Trophoblast cell (in vitro differentiated cells and primary cell): Measurements from ENCODE around the gene PTPRM.
A peak's percentile ranks its signal among the peaks of the same experiment; 100 is the strongest.

Source experiments
- DNase-seq, 2 donors: peaks; one replicate each; pipeline ENCODE4 v3.0.0-alpha.2; 2016
- H2AFZ ChIP-seq: 2 replicates; pipeline ENCODE4 v1.6.1; 2013; ENCODE audit warnings: low read length, moderate library complexity, mild to moderate bottlenecking; ENCODE audit not compliant: insufficient read depth, poor library complexity
- H2AK5ac ChIP-seq: 2 replicates; pipeline ENCODE4 v1.6.1; 2013; ENCODE audit warnings: mild to moderate bottlenecking, low read length
- H2BK120ac ChIP-seq: 2 replicates; pipeline ENCODE4 v1.6.1; 2013; ENCODE audit warnings: low read length, mild to moderate bottlenecking, moderate library complexity; ENCODE audit not compliant: insufficient read depth, poor library complexity
- H2BK12ac ChIP-seq: 2 replicates; pipeline ENCODE4 v1.6.1; 2013; ENCODE audit warnings: mild to moderate bottlenecking, low read length, moderate library complexity
- H2BK5ac ChIP-seq: 2 replicates; pipeline ENCODE4 v1.6.1; 2013; ENCODE audit warnings: low read length, low read depth, moderate library complexity, mild to moderate bottlenecking; ENCODE audit not compliant: poor library complexity
- H3K14ac ChIP-seq: 2 replicates; pipeline ENCODE4 v1.6.1; 2013; ENCODE audit warnings: mild to moderate bottlenecking, low read length
- H3K18ac ChIP-seq: 2 replicates; pipeline ENCODE4 v1.6.1; 2013; ENCODE audit warnings: mild to moderate bottlenecking, low read length
- H3K23ac ChIP-seq: 2 replicates; pipeline ENCODE4 v1.6.1; 2013; ENCODE audit warnings: low read length
- H3K27ac ChIP-seq: 2 replicates; pipeline ENCODE4 v1.5.1; 2013; ENCODE audit warnings: low read depth, mild to moderate bottlenecking, inconsistent platforms, low read length, moderate library complexity
- H3K27me3 ChIP-seq: 2 replicates; pipeline ENCODE4 v1.6.1; 2013; ENCODE audit warnings: inconsistent platforms, mild to moderate bottlenecking, low read length, moderate library complexity; ENCODE audit not compliant: insufficient read depth
- H3K36me3 ChIP-seq, 2 experiments: 1 replicate in 1 of 2; 2 replicates in 1 of 2; pipeline ENCODE4 v1.6.1; 2013; ENCODE audit warnings: low read length in 2 of 2, mild to moderate bottlenecking in 2 of 2, moderate library complexity in 1 of 2; ENCODE audit not compliant: insufficient read depth in 2 of 2, control insufficient read depth in 1 of 2
- H3K4ac ChIP-seq: 2 replicates; pipeline ENCODE4 v1.6.1; 2013; ENCODE audit warnings: low read depth, mild to moderate bottlenecking, low read length, moderate library complexity
- H3K4me1 ChIP-seq, 2 experiments: 1 replicate in 1 of 2; 2 replicates in 1 of 2; pipeline ENCODE4 v1.6.1; 2013; ENCODE audit warnings: low read length in 2 of 2, mild to moderate bottlenecking in 2 of 2, moderate library complexity in 1 of 2; ENCODE audit not compliant: insufficient read depth in 2 of 2, control insufficient read depth in 1 of 2
- H3K4me2 ChIP-seq: 2 replicates; pipeline ENCODE4 v1.6.1; 2013; ENCODE audit warnings: inconsistent platforms, mild to moderate bottlenecking, low read length, moderate library complexity
- H3K4me3 ChIP-seq: 2 replicates; pipeline ENCODE4 v1.5.1; 2013; ENCODE audit warnings: mild to moderate bottlenecking, low read depth, low read length, inconsistent platforms
- H3K79me1 ChIP-seq: one replicate; pipeline ENCODE4 v1.6.1; 2013; ENCODE audit warnings: low read length
- H3K79me2 ChIP-seq: 2 replicates; pipeline ENCODE4 v1.6.1; 2013; ENCODE audit warnings: low read length, mild to moderate bottlenecking; ENCODE audit not compliant: control insufficient read depth, insufficient read depth, poor library complexity
- H3K9ac ChIP-seq: 2 replicates; pipeline ENCODE4 v1.6.1; 2013; ENCODE audit warnings: mild to moderate bottlenecking, low read length
- H3K9me3 ChIP-seq: 2 replicates; pipeline ENCODE4 v1.6.1; 2013; ENCODE audit warnings: low read depth, mild to moderate bottlenecking, control low read depth, inconsistent platforms, low read length; ENCODE audit not compliant: insufficient read depth
- H4K12ac ChIP-seq: 2 replicates; pipeline ENCODE4 v1.6.1; 2013; ENCODE audit warnings: low read depth, mild to moderate bottlenecking, low read length, moderate library complexity
- H4K8ac ChIP-seq: 2 replicates; pipeline ENCODE4 v1.6.1; 2013; ENCODE audit warnings: low read depth, mild to moderate bottlenecking, low read length, moderate library complexity
- H4K91ac ChIP-seq: one replicate; pipeline ENCODE4 v1.6.1; 2013; ENCODE audit warnings: low read depth, mild to moderate bottlenecking, low read length, moderate library complexity
- WGBS: extraction: QIAGEN DNeasy Blood & Tissue Kit; methylation state at CpG from one replicate; pipeline ENCODE4 v1.1.7; 2013; ENCODE audit warnings: missing lambda C conversion rate; ENCODE audit not compliant: insufficient read length, insufficient coverage; ENCODE audit errors: extremely low coverage; 5-methylcytosine and 5-hydroxymethylcytosine counted together

The PTPRM gene

DNA sequence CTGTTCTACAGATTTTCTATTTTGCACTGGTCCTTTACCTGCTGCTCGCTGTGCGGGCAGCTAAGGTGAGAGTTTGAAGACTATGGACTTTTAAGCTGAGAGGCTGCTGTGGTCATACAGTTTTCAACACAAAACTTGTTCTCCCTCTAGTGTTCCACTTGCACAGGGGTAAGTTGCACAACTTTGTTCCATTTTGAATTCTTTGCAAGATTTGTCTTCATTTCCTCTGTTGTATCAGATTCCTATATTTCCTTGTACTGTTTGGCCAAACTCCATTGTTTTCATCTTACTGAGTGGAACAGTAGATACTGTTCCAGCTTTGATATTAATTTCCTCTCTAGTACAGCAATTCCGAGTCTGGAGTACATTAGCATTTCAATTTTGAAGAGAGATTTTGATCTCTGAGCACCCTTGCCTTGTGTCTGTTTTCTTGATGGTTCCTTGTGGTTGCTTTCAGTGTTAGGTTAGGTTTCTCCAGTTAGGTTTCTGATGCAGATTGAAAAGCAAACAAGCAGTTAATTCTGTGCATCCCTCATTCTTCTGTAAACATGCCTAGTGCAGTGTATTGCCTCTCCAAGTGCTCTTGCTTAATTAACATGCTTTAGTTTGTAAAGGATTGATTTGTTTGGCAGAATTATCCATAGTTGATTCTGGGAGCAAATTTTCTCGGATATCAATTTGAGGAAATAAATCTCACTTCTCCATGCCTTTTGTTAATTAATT is 188.8 kb downstream of the PTPRM start:
- Histone ChIP-seq H2AFZ (no peak overlapping the region), H4K12ac (no peak overlapping the region), H3K4ac (no peak overlapping the region), H2BK120ac (no peak overlapping the region), H3K18ac (no peak overlapping the region), H2BK5ac (no peak overlapping the region), H2BK12ac (no peak overlapping the region), H3K4me3 (no peak overlapping the region), H3K4me1 (peaks cover 7 to 19% of the 10 kb centered on the region in 2 experiments), H3K9me3 (no peaks in the 10 kb centered on the region), H2AK5ac (no peak overlapping the region), H3K4me2 (no peak overlapping the region), H3K79me1 (peaks cover 14% of the 10 kb centered on the region), H3K23ac (no peak overlapping the region), H3K79me2 (peaks cover 4% of the 10 kb centered on the region), H4K91ac (no peak overlapping the region), H3K27me3 (no peaks in the 10 kb centered on the region), H3K14ac (no peak overlapping the region), H3K27ac (peak overlapping the region; percentile 81), H4K8ac (no peak overlapping the region), H3K36me3 (no peaks in the 10 kb centered on the region), H3K9ac (no peak overlapping the region)
- WGBS = no CpG with 5 or more reads among the region's 4 CpGs
- peak; percentile 40 to 68 for DNase-seq

DNA sequence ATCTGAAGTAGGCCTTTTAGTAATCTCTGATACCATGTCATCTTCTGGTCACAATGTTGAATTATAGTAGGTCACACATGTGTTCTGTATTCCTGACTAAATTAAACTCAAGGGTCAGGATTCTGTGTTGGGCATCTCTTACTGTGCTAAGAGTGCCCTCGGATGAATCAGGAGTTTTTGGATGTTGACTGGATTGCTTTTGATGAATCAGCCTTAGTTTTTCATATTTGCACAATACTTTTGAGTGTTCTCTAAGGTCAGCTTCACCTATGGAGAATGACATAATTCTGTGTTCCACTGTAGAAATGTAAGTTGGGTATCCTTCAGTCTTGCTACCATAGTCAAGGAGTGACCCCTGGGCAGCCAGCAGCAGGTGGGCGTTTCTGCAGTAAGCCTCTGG is 190.1 kb downstream of the PTPRM start:
- Histone ChIP-seq H2BK120ac (no peak overlapping the region), H3K27ac (no peak overlapping the region), H4K8ac (no peak overlapping the region), H3K79me2 (peaks cover 4% of the 10 kb centered on the region), H4K91ac (no peak overlapping the region), H3K23ac (no peak overlapping the region), H3K79me1 (peaks cover 8% of the 10 kb centered on the region), H2BK12ac (no peak overlapping the region), H3K4me2 (no peak overlapping the region), H3K27me3 (no peaks in the 10 kb centered on the region), H2BK5ac (no peak overlapping the region), H3K4me1 (peaks cover 6 to 11% of the 10 kb centered on the region in 2 experiments), H2AFZ (no peak overlapping the region), H2AK5ac (no peak overlapping the region), H3K4ac (no peak overlapping the region), H3K4me3 (no peak overlapping the region), H3K14ac (no peak overlapping the region), H3K9me3 (no peaks in the 10 kb centered on the region), H3K9ac (no peak overlapping the region), H4K12ac (no peak overlapping the region), H3K18ac (no peak overlapping the region), H3K36me3 (no peaks in the 10 kb centered on the region)
- WGBS = no CpG with 5 or more reads among the region's 2 CpGs
- DNase-seq = no peak

GRCh38 chr18:7758764-7759163 is 191.6 kb downstream of the PTPRM start:
- H3K4me3 ChIP-seq = no peak overlapping the region
- H4K91ac ChIP-seq = no peak overlapping the region
- H4K12ac ChIP-seq = no peak overlapping the region
- H3K4me2 ChIP-seq = no peak overlapping the region
- H3K4me1 ChIP-seq = peaks cover 6 to 11% of the 10 kb centered on the region in 2 experiments
- H3K4ac ChIP-seq = no peak overlapping the region
- no CpG with 5 or more reads among the region's 2 CpGs for WGBS
- H4K8ac ChIP-seq = no peak overlapping the region
- H3K9me3 ChIP-seq = no peaks in the 10 kb centered on the region
- H3K9ac ChIP-seq = no peak overlapping the region
- H3K27ac ChIP-seq = no peak overlapping the region
- no peak overlapping the region for H3K14ac ChIP-seq
- no peaks in the 10 kb centered on the region for H3K36me3 ChIP-seq
- no peak overlapping the region for H3K23ac ChIP-seq
- no peak overlapping the region for H3K18ac ChIP-seq
- peaks cover 4% of the 10 kb centered on the region for H3K79me2 ChIP-seq
- no peak overlapping the region for H2BK12ac ChIP-seq
- H2BK120ac ChIP-seq = no peak overlapping the region
- H2AK5ac ChIP-seq = no peak overlapping the region
- no peak for DNase-seq
- H2AFZ ChIP-seq = no peak overlapping the region
- no peak overlapping the region for H2BK5ac ChIP-seq
- no peaks in the 10 kb centered on the region for H3K27me3 ChIP-seq
- peaks cover 8% of the 10 kb centered on the region for H3K79me1 ChIP-seq

DNA sequence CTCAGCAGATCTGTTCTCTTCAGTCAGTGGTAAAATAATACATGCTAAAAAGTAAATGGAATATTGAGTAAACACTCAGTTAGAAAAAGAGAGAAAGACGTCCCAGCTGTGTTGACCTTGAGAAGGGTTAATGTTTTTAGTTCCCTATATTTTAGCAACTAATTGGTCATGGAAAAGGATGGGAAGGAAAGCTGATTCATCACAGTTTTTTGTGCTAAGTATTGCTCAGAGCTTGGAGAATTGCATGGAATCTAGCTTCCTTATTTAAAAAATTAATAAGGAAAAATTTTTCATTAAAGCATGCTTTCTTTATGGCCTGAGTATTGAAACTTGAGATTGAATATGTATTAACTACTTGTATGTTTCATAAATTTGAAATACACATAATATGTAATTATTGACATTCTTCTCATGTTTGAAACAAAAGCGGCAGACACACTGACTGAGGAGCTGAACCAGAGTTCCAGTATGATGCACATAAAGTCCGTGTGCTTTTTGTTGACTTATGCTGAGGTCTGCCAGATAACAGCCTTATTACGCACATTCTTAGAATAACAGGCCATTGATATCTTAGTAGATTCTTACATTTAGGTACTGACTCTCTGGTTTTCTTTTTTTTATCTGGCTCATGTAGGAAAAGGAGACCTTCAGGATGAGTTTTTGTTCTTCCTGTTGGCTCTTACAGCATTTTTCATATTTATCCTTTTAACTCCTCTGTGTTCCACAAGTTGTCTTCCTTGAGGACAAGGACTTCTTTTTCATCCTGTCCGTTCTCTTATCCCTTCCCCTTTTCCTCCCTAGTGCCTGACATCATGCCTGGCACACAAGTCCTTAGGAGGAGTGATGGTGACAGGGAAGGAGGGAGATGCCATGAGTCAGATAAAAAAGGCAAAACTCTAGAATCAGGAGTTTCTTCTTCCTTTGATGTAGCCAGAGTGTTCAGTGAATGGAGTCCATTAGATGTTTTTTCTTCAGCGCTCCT is 194.1 kb downstream of the PTPRM start:
- peaks cover 4 to 5% of the 10 kb centered on the region in 2 experiments for H3K4me1 ChIP-seq
- H3K79me1 ChIP-seq = peaks cover 2% of the 10 kb centered on the region
- no peaks in the 10 kb centered on the region for H3K36me3 ChIP-seq
- H2AFZ ChIP-seq = no peak overlapping the region
- H4K91ac ChIP-seq = no peak overlapping the region
- no peaks in the 10 kb centered on the region for H3K9me3 ChIP-seq
- peaks cover 3% of the 10 kb centered on the region for H3K79me2 ChIP-seq
- peak overlapping the region; percentile 25 for H3K23ac ChIP-seq
- no peak overlapping the region for H3K14ac ChIP-seq
- no peak overlapping the region for H2BK5ac ChIP-seq
- no peak overlapping the region for H3K27ac ChIP-seq
- no peak overlapping the region for H2BK120ac ChIP-seq
- H4K12ac ChIP-seq = no peak overlapping the region
- WGBS = no CpG with 5 or more reads among the region's 6 CpGs
- no peaks in the 10 kb centered on the region for H3K27me3 ChIP-seq
- H3K18ac ChIP-seq = no peak overlapping the region
- H3K9ac ChIP-seq = no peak overlapping the region
- H3K4me3 ChIP-seq = no peak overlapping the region
- no peak overlapping the region for H2BK12ac ChIP-seq
- no peak overlapping the region for H4K8ac ChIP-seq
- no peak overlapping the region for H3K4ac ChIP-seq
- H2AK5ac ChIP-seq = no peak overlapping the region
- no peak overlapping the region for H3K4me2 ChIP-seq
- DNase-seq = no peak
